HepG2 (cell line): ENCODE data around the gene MYL4.

Experiments used
- CTCF ChIP-seq: sonication (generic); formaldehyde crosslinking; IDR thresholded peaks from 2 replicates; pipeline ENCODE4 v1.5.0; 2020; ENCODE audit warnings: mild to moderate bottlenecking, missing genetic modification reagents, moderate library complexity
- GTF2F1 ChIP-seq: fragments of 150-350 bp; IDR thresholded peaks from 2 replicates; pipeline ENCODE4 v1.6.1; 2014; ENCODE audit warnings: low read length
- HOXA7 ChIP-seq: sonication (generic); formaldehyde crosslinking; IDR thresholded peaks from 2 replicates; pipeline ENCODE4 v1.8.1; 2022; ENCODE audit warnings: mild to moderate bottlenecking, missing genetic modification reagents, moderate library complexity
- MIER2 ChIP-seq: IDR thresholded peaks from 2 replicates; pipeline ENCODE4 v1.6.1; 2016; ENCODE audit warnings: missing biosample characterization, missing genetic modification reagents
- MYC ChIP-seq: sonication (generic); formaldehyde crosslinking; IDR thresholded peaks from 2 replicates; pipeline ENCODE4 v1.9.0; 2021; ENCODE audit warnings: missing genetic modification reagents, borderline replicate concordance
- RXRB ChIP-seq: IDR thresholded peaks from 2 replicates; pipeline ENCODE4 v1.6.1; 2016; ENCODE audit warnings: borderline replicate concordance, missing genetic modification reagents, missing compliant biosample characterization
- ZEB1 ChIP-seq: IDR thresholded peaks from 2 replicates; pipeline ENCODE4 v1.6.1; 2012; ENCODE audit warnings: mild to moderate bottlenecking, low read depth, inconsistent platforms; ENCODE audit not compliant: insufficient replicate concordance

- TF ChIP-seq MYC (CRISPR knock-in tag) (no peak), ZEB1 (no peak), RXRB (no peak), HOXA7 (CRISPR knock-in tag) (no peak), MIER2 (CRISPR knock-in tag) (no peak), CTCF (no peak), GTF2F1 (no peak)
Measured at GRCh38 chr17:47208744-47209488, at the start of gene MYL4.
